ENCODE data around the gene NOP53. TPM values are rescaled to one million over a fixed set of nuclear protein-coding genes. Genes with fewer than 3 reads are reported as not detected.

Gene NOP53
- total and polyA plus RNA-seq, 10 donors = 280 to 858 (median 406) TPM

DNA sequence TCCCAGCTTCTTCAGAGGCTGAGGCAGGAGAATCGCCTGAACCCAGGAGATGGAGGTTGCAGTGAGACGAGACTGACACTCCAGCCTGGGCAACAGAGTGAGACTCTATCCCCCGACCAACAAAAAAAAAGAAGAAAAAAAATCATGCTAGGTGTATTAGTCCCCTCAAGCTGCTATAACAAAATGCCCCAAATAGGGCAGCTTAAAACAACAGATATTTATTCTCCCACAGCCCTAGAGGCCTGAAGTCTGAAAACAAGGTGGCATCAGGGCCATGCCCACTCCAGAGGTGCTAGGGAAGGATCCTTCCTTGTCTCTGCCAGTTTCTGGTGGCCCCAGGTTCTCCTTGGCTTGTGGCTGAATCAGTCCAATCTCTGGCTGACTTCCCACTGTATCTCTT, 40.7 kb upstream of the NOP53 start:
- Histone ChIP-seq H3K4me3 (no peak overlapping the region), H3K4me1 (peaks cover 0 to 6% (median 0%) of the 10 kb centered on the region in 6 donors), H3K27ac (no peak overlapping the region), H3K27me3 (replicated peaks in 1 of 7) (peaks cover 0 to 24% (median 0%) of the 10 kb centered on the region in 7 donors), H3K9me3 (no peaks in the 10 kb centered on the region), H3K36me3 (peaks cover 0 to 41% (median 32%) of the 10 kb centered on the region in 6 donors)
- intact Hi-C loops (cut with DNase I; ENCODE audit: low total_unique reads) = loop anchor here (10.0 kb wide), 2 partner anchors 160 to 410 kb away; no protein-coding TSS in a partner anchor
- 92 to 98% (median 94%) methylated on average over 3 of the region's 3 CpGs for WGBS, 5 donors
- TF ChIP-seq POLR2AphosphoS5 (IDR thresholded peaks at IDR 0.05) (no peak), CTCF (IDR thresholded peaks at IDR 0.05 in 8 of 11, conservative IDR thresholded peaks at IDR 0.05 in 3 of 11) (no peak), POLR2A (IDR thresholded peaks at IDR 0.05) (no peak)
- DNase-seq = no peak

- peak; percentile 87 for DNase-seq
- H3K9me3 ChIP-seq = no peaks in the 10 kb centered on the region
- no peak overlapping the region for H3K4me3 ChIP-seq
- WGBS, 5 donors = 17 to 25% (median 23%) methylated on average over 21 to 22 of the region's 22 CpGs
- peaks cover 0 to 39% (median 0%) of the 10 kb centered on the region in 7 donors for H3K27me3 ChIP-seq (replicated peaks in 1 of 7)
- H3K4me1 ChIP-seq = peaks cover 0 to 6% (median 0%) of the 10 kb centered on the region in 6 donors
- H3K27ac ChIP-seq = no peak overlapping the region
- intact Hi-C loops (cut with DNase I; ENCODE audit: low total_unique reads) = loop anchor here (10.0 kb wide), 2 partner anchors 163 to 413 kb away; no protein-coding TSS in a partner anchor
- TF ChIP-seq POLR2AphosphoS5 (IDR thresholded peaks at IDR 0.05) = peak in 1 of 3 donors; percentile 25
- no peak for TF ChIP-seq POLR2A (IDR thresholded peaks at IDR 0.05)
- TF ChIP-seq CTCF (IDR thresholded peaks at IDR 0.05 in 8 of 11, conservative IDR thresholded peaks at IDR 0.05 in 3 of 11) = peak; percentile 35 to 85 (median 81)
- H3K36me3 ChIP-seq = peaks cover 0 to 14% (median 8%) of the 10 kb centered on the region in 6 donors
These were observed 38.0 kb upstream of the NOP53 start for GRCh38 chr19:47707135-47707925.

GRCh38 chr19:47711652-47712242, 33.6 kb upstream of the NOP53 start:
- Histone ChIP-seq H3K4me1 (peaks cover 0 to 33% (median 19%) of the 10 kb centered on the region in 6 donors), H3K36me3 (peaks cover 0 to 2% (median 0%) of the 10 kb centered on the region in 6 donors), H3K27ac (no peak overlapping the region), H3K4me3 (no peak overlapping the region), H3K9me3 (peaks cover 0 to 12% (median 0%) of the 10 kb centered on the region in 8 donors), H3K27me3 (replicated peaks in 1 of 7) (peaks cover 0 to 67% (median 3%) of the 10 kb centered on the region in 7 donors)
- WGBS, 5 donors = 79 to 92% (median 87%) methylated on average over 8 of the region's 8 CpGs
- TF ChIP-seq POLR2A (IDR thresholded peaks at IDR 0.05) (no peak), POLR2AphosphoS5 (IDR thresholded peaks at IDR 0.05) (no peak), CTCF (IDR thresholded peaks at IDR 0.05 in 8 of 11, conservative IDR thresholded peaks at IDR 0.05 in 3 of 11) (no peak)
- no peak for DNase-seq
- intact Hi-C loops (cut with DNase I; ENCODE audit: low total_unique reads) = loop anchor here (10.0 kb wide), 1 partner anchor 73 kb away; no protein-coding TSS in a partner anchor

Measured in spleen (tissue), 11 donors.